T-cell (primary cell): Measurements from ENCODE around the gene TSPAN9. TPM values are rescaled to one million over a fixed set of nuclear protein-coding genes. Genes with fewer than 3 reads are reported as not detected.
A peak's percentile ranks its signal among the peaks of the same experiment; 100 is the strongest.

ENCODE experiments used
- ATAC-seq, 4 experiments: fragments of 200-7000 bp in 3 of 4; fragments of 150-1000 bp in 1 of 4; cut with Tn5 transposase; replicated peaks in 1 of 4; 1 replicate in 3 of 4; 2 replicates in 1 of 4; pipeline ENCODE4 v1.10.0; 2021; ENCODE audit warnings: moderate library complexity in 3 of 4, mild to moderate bottlenecking in 2 of 4, moderate number of reproducible peaks in 1 of 4
- CTCF ChIA-PET, 2 donors: fragments of 300-600 bp; sonication (Branson Sonifier 250); formaldehyde crosslinking; loops; one replicate each; lab custom pipeline; 2022; ENCODE audit warnings: antibody characterized with exemption in 2 of 2; lab: Charles Lee
- POLR2A ChIA-PET, 2 donors: fragments of 300-600 bp; sonication (Branson Sonifier 250); formaldehyde crosslinking; loops; one replicate each; lab custom pipeline; 2022; ENCODE audit warnings: antibody characterized with exemption in 2 of 2; lab: Charles Lee
- DNase-seq, 35 experiments: peaks; one replicate each; pipeline versions ENCODE4 v3.0.0 to v3.0.0-alpha.2; 2013 to 2023
- H3K27ac ChIP-seq: one replicate; pipeline ENCODE4 v1.5.1; 2013; ENCODE audit warnings: low read length
- H3K27me3 ChIP-seq, 2 experiments: replicated peaks in 1 of 2; 1 replicate in 1 of 2; 2 replicates in 1 of 2; pipeline versions ENCODE4 v1.6.1 to v1.7.0; 2013; ENCODE audit warnings: low read length in 1 of 2, mixed read lengths in 1 of 2; ENCODE audit not compliant: control insufficient read depth in 2 of 2, insufficient read depth in 2 of 2; ENCODE audit errors: extremely low read depth in 1 of 2
- H3K36me3 ChIP-seq, 2 donors: 1 replicate in 1 of 2; 2 replicates in 1 of 2; pipeline versions ENCODE4 v1.6.1 to v1.7.0; 2013; ENCODE audit warnings: low read length in 1 of 2; ENCODE audit not compliant: control insufficient read depth in 2 of 2, insufficient read depth in 1 of 2; ENCODE audit errors: extremely low read depth in 1 of 2
- H3K4me1 ChIP-seq, 2 experiments: 1 replicate in 1 of 2; 2 replicates in 1 of 2; pipeline versions ENCODE4 v1.6.1 to v1.7.0; 2013; ENCODE audit warnings: low read length in 2 of 2, mixed read lengths in 1 of 2; ENCODE audit not compliant: insufficient read depth in 2 of 2, control insufficient read depth in 1 of 2; ENCODE audit errors: extremely low read depth in 1 of 2
- H3K4me3 ChIP-seq, 2 donors: 1 replicate in 1 of 2; 2 replicates in 1 of 2; pipeline versions ENCODE4 v1.5.1 to v1.7.0; 2013; ENCODE audit warnings: mild to moderate bottlenecking in 2 of 2, low read length in 1 of 2, moderate library complexity in 1 of 2; ENCODE audit not compliant: control insufficient read depth in 1 of 2; ENCODE audit errors: extremely low read depth in 1 of 2
- H3K9me3 ChIP-seq: 2 replicates; pipeline ENCODE4 v1.7.0; 2013
- H3K27ac Mint-ChIP-seq, 2 donors: one replicate each; pipeline ENCODE4 v1.8.0; 2020 to 2021; ENCODE audit warnings: mild to moderate bottlenecking in 2 of 2, mixed read lengths in 2 of 2
- H3K27me3 Mint-ChIP-seq, 2 donors: one replicate each; pipeline ENCODE4 v1.8.0; 2021 to 2022; ENCODE audit warnings: mixed read lengths in 2 of 2
- H3K36me3 Mint-ChIP-seq: one replicate; pipeline ENCODE4 v1.8.0; 2021; ENCODE audit warnings: mixed read lengths
- H3K4me1 Mint-ChIP-seq, 3 donors: one replicate each; pipeline ENCODE4 v1.8.0; 2020 to 2022; ENCODE audit warnings: mixed read lengths in 3 of 3, mild to moderate bottlenecking in 1 of 3
- H3K4me3 Mint-ChIP-seq, 3 donors: one replicate each; pipeline ENCODE4 v1.8.0; 2020 to 2022; ENCODE audit warnings: mild to moderate bottlenecking in 3 of 3, mixed read lengths in 3 of 3, moderate library complexity in 3 of 3
- H3K9me3 Mint-ChIP-seq, 3 donors: one replicate each; pipeline ENCODE4 v1.8.0; 2020 to 2022; ENCODE audit warnings: mixed read lengths in 3 of 3
- WGBS: methylation state at CpG from one replicate; pipeline ENCODE4 v1.1.5; 2013; ENCODE audit warnings: missing lambda C conversion rate; ENCODE audit not compliant: insufficient coverage; 5-methylcytosine and 5-hydroxymethylcytosine counted together
- total RNA-seq, 35 experiments: library from RNA in 6 of 35; stranded (reverse) in 6 of 35; fragments of 120-200 nt in 1 of 35; gene quantifications; one replicate each; pipeline versions ENCODE4 v1.2.1 to v1.2.4 and lab custom pipeline; 2013 to 2026

The TSPAN9 gene
- total RNA-seq, 5 donors from 2014 or later (not counting 1 experiment from before 2014, with no cell fraction given), result 0.56 to 1.1 (median 0.70) TPM

- no peaks in the 10 kb centered on the region for H3K9me3 ChIP-seq
- 82% methylated on average over 3 of the region's 8 CpGs for WGBS
Observed at GRCh38 chr12:3091382-3092241, 14.4 kb downstream of the TSPAN9 start.

GRCh38 chr12:3092764-3093163 is 15.6 kb downstream of the TSPAN9 start:
- no peaks in the 10 kb centered on the region for H3K9me3 ChIP-seq
- H3K4me1 ChIP-seq, result peaks cover 0 to 7% of the 10 kb centered on the region in 2 experiments
- no peak for ATAC-seq
- H3K36me3 ChIP-seq, result no peaks in the 10 kb centered on the region
- H3K27ac ChIP-seq, result no peak overlapping the region
- peaks cover 0 to 8% of the 10 kb centered on the region in 2 experiments for H3K27me3 ChIP-seq
- POLR2A ChIA-PET, result no interaction called here
- Mint-ChIP-seq H3K27ac (no peak overlapping the region), H3K9me3 (peaks cover 0 to 6% (median 4%) of the 10 kb centered on the region in 3 donors), H3K4me1 (peaks cover 8 to 9% (median 8%) of the 10 kb centered on the region in 3 donors), H3K4me3 (no peak overlapping the region), H3K36me3 (no peaks in the 10 kb centered on the region), H3K27me3 (no peaks in the 10 kb centered on the region)
- no peak for DNase-seq
- CTCF ChIA-PET, result no interaction called here
- H3K4me3 ChIP-seq, result no peak overlapping the region
- 79% methylated on average over 10 of the region's 10 CpGs for WGBS

More at GRCh38 chr12:3091382-3092241, 14.4 kb downstream of the TSPAN9 start:
- peaks cover 0 to 1% (median 0%) of the 10 kb centered on the region in 3 donors for H3K4me1 Mint-ChIP-seq
- peaks cover 0 to 5% (median 4%) of the 10 kb centered on the region in 3 donors for H3K9me3 Mint-ChIP-seq
- ATAC-seq (no peak), DNase-seq (no peak)
- H3K4me3 ChIP-seq, result no peak overlapping the region
- no peaks in the 10 kb centered on the region for H3K36me3 Mint-ChIP-seq
- no peaks in the 10 kb centered on the region for H3K4me1 ChIP-seq
- POLR2A ChIA-PET, result interaction anchor here in 1 of 2 donors (0.6 kb wide), 1 partner anchor 39 kb away, joined by 4 read pairs; no protein-coding TSS in a partner anchor
- no peak overlapping the region for H3K27ac Mint-ChIP-seq
- CTCF ChIA-PET, result interaction anchor here in 1 of 2 donors (0.5 kb wide), 1 partner anchor 37 kb away, joined by 6 read pairs; no protein-coding TSS in a partner anchor
- H3K27me3 ChIP-seq, result peaks cover 0 to 4% of the 10 kb centered on the region in 2 experiments
- peaks cover 0 to 3% of the 10 kb centered on the region in 2 donors for H3K27me3 Mint-ChIP-seq
- H3K36me3 ChIP-seq, result no peaks in the 10 kb centered on the region
- H3K27ac ChIP-seq, result no peak overlapping the region
- no peak overlapping the region for H3K4me3 Mint-ChIP-seq

DNA sequence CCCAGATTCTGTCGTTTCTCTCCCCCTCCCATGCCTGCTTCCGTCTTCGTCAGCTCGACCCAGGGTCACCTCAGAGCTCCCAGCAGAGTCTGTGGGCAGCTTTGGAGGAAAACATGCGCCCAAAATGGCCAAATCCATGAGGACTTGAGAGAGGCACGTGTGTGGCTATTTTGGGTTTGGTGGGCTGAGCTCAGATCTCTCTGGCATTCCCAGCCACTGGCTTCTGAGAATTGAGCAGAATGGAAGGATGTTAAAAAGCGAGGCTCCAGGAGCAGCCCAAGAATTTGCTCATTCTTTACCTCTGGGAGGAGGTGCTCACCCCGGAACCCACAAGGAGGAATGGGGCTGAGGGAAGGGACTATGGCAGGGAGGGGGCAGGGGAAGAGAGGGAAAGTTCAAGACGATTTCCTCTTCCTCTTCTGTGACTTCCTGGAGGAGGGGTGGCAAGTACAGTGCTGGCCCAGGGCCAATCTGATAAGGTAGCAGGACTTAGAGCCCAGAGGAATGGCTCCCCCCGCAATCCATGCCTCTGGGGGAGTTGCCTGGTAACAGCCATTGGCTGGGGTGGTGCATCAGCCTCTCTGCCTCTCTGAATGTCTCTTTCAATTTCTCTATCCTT is 20.1 kb downstream of the TSPAN9 start:
- Mint-ChIP-seq H3K27me3 (peaks cover 3 to 8% of the 10 kb centered on the region in 2 donors), H3K27ac (no peak overlapping the region), H3K4me3 (peak overlapping the region in 1 of 3 donors; percentile 52), H3K4me1 (peaks cover 12 to 13% (median 12%) of the 10 kb centered on the region in 3 donors), H3K9me3 (peaks cover 15 to 32% (median 18%) of the 10 kb centered on the region in 3 donors), H3K36me3 (peaks cover 11% of the 10 kb centered on the region)
- DNase-seq, result no peak
- Histone ChIP-seq H3K36me3 (no peaks in the 10 kb centered on the region), H3K4me1 (peaks cover 0 to 9% of the 10 kb centered on the region in 2 experiments), H3K9me3 (no peaks in the 10 kb centered on the region), H3K27me3 (peaks cover 0 to 7% of the 10 kb centered on the region in 2 experiments), H3K27ac (no peak overlapping the region), H3K4me3 (no peak overlapping the region)
- 58% methylated on average over 5 of the region's 10 CpGs for WGBS
- CTCF ChIA-PET, result no interaction called here
- no peak for ATAC-seq
- POLR2A ChIA-PET, result no interaction called here

DNA sequence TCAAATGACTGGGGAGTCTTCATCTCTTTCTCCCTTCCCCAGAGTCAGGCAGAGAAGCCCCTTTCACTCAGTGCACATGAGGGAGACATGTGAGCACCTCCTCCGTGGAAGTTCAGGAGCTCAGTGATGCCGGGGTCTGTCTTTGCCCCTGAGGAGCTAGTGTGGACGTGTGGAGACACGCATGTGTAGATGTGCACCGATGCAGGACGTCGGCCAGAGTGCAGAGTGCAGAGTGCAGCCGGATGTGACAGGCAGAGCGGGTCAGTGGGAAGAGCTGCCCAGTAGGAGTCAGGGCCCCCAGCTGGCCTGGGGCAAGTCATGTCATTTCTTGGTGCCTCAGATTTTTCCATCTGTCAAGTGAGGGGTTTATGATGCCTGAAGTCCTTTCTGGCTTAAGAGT is 20.7 kb downstream of the TSPAN9 start:
- H3K9me3 Mint-ChIP-seq, result peaks cover 15 to 32% (median 18%) of the 10 kb centered on the region in 3 donors
- WGBS, result 82% methylated on average over 9 of the region's 9 CpGs
- H3K36me3 Mint-ChIP-seq, result peaks cover 11% of the 10 kb centered on the region
- DNase-seq, result no peak
- H3K27ac ChIP-seq, result no peak overlapping the region
- peaks cover 0 to 9% of the 10 kb centered on the region in 2 experiments for H3K4me1 ChIP-seq
- H3K27me3 Mint-ChIP-seq, result peaks cover 3 to 8% of the 10 kb centered on the region in 2 donors
- ChIA-PET CTCF (interaction anchor here in 1 of 2 donors (0.7 kb wide), 1 partner anchor 301 kb away, joined by 3 read pairs; no protein-coding TSS in a partner anchor), POLR2A (no interaction called here)
- H3K4me3 ChIP-seq, result no peak overlapping the region
- ATAC-seq, result no peak
- peaks cover 0 to 7% of the 10 kb centered on the region in 2 experiments for H3K27me3 ChIP-seq
- no peaks in the 10 kb centered on the region for H3K9me3 ChIP-seq
- peak overlapping the region in 1 of 3 donors; percentile 52 for H3K4me3 Mint-ChIP-seq
- H3K27ac Mint-ChIP-seq, result no peak overlapping the region
- peaks cover 12 to 13% (median 12%) of the 10 kb centered on the region in 3 donors for H3K4me1 Mint-ChIP-seq
- H3K36me3 ChIP-seq, result no peaks in the 10 kb centered on the region

DNA sequence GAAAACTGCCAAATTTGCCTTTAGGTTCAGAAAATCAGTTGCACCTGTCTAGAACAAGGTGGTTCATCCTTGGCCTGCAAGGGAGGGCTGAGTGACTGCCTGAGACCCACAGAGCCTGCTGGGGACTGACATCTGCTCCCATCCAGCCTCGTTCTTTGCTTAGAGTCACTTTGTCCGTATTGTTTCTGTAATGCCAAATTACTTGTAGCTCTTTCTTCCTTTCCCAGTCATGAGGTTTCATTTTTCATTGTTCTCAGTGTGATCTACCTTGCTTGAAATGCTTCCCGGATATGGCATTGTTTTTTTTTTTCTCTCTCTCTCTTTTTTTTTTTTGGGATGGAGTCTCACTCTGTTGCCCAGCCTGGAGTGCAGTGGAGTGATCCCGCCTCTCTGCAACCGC is 21.3 kb downstream of the TSPAN9 start:
- H3K9me3 ChIP-seq, result no peaks in the 10 kb centered on the region
- 70% methylated on average over 2 of the region's 5 CpGs for WGBS
- peaks cover 12 to 13% (median 12%) of the 10 kb centered on the region in 3 donors for H3K4me1 Mint-ChIP-seq
- peaks cover 0 to 9% of the 10 kb centered on the region in 2 experiments for H3K4me1 ChIP-seq
- no peaks in the 10 kb centered on the region for H3K36me3 ChIP-seq
- H3K9me3 Mint-ChIP-seq, result peaks cover 15 to 32% (median 18%) of the 10 kb centered on the region in 3 donors
- peaks cover 0 to 10% of the 10 kb centered on the region in 2 experiments for H3K27me3 ChIP-seq
- ChIA-PET CTCF (interaction anchor here in 1 of 2 donors (0.7 kb wide), 1 partner anchor 302 kb away, joined by 3 read pairs; no protein-coding TSS in a partner anchor), POLR2A (no interaction called here)
- DNase-seq, result no peak
- peaks cover 11% of the 10 kb centered on the region for H3K36me3 Mint-ChIP-seq
- no peak overlapping the region for H3K27ac ChIP-seq
- no peak overlapping the region for H3K4me3 ChIP-seq
- no peak overlapping the region for H3K4me3 Mint-ChIP-seq
- no peak overlapping the region for H3K27ac Mint-ChIP-seq
- H3K27me3 Mint-ChIP-seq, result peaks cover 6 to 8% of the 10 kb centered on the region in 2 donors
- no peak for ATAC-seq

- WGBS, result no CpG with 5 or more reads among the region's 3 CpGs
- H3K9me3 Mint-ChIP-seq, result peaks cover 15 to 32% (median 18%) of the 10 kb centered on the region in 3 donors
- no peak for ATAC-seq
Observed at GRCh38 chr12:3099146-3099545, 22.0 kb downstream of the TSPAN9 start.

More at GRCh38 chr12:3099146-3099545, 22.0 kb downstream of the TSPAN9 start:
- Mint-ChIP-seq H3K27me3 (peaks cover 12% of the 10 kb centered on the region in 2 donors), H3K36me3 (peaks cover 11% of the 10 kb centered on the region), H3K4me1 (peaks cover 12 to 13% (median 12%) of the 10 kb centered on the region in 3 donors), H3K27ac (no peak overlapping the region), H3K4me3 (no peak overlapping the region)
- ChIA-PET CTCF (no interaction called here), POLR2A (no interaction called here)
- H3K4me1 ChIP-seq, result peaks cover 0 to 9% of the 10 kb centered on the region in 2 experiments
- H3K27ac ChIP-seq, result no peak overlapping the region
- no peak overlapping the region for H3K4me3 ChIP-seq
- DNase-seq, result no peak
- H3K36me3 ChIP-seq, result no peaks in the 10 kb centered on the region
- H3K27me3 ChIP-seq, result peaks cover 0 to 16% of the 10 kb centered on the region in 2 experiments
- H3K9me3 ChIP-seq, result no peaks in the 10 kb centered on the region
